Measurements from ENCODE around the gene OXSR1. TPM values are rescaled to one million over a fixed set of nuclear protein-coding genes. Genes with fewer than 3 reads are reported as not detected.

The OXSR1 gene
- total RNA-seq, 1 experiment from 2014 or later: 35.1 TPM

GRCh38 chr3:38171622-38172021, 6.3 kb downstream of the OXSR1 start:
- Histone ChIP-seq H4K20me1 (ENCODE audit: insufficient read depth) (peaks cover 4% of the 10 kb centered on the region), H3K79me2 (ENCODE audit: insufficient read depth, low read length) (peaks cover 100% of the 10 kb centered on the region), H3K9ac (ENCODE audit: low read length) (no peak overlapping the region), H3K9me3 (ENCODE audit: control insufficient read depth in 1 of 2, insufficient read depth in 1 of 2, low read depth in 1 of 2, low read length in 2 of 2) (no peaks in the 10 kb centered on the region), H3K9me2 (ENCODE audit: insufficient read depth) (no peaks in the 10 kb centered on the region), H3K27ac (ENCODE audit: low read depth, low read length) (no peak overlapping the region), H3K4me3 (replicated peaks in 1 of 2; ENCODE audit: low read depth in 1 of 2, low read length in 2 of 2) (no peak overlapping the region), H3K27me3 (ENCODE audit: insufficient read depth, low read length) (no peaks in the 10 kb centered on the region), H3K36me3 (ENCODE audit: control insufficient read depth in 1 of 2, insufficient read depth in 2 of 2, low read length in 2 of 2) (no peaks in the 10 kb centered on the region), H2AFZ (ENCODE audit: low read depth, low read length, poor library complexity, severe bottlenecking) (no peak overlapping the region), H3K4me2 (ENCODE audit: low read length) (no peak overlapping the region), H3K4me1 (ENCODE audit: control insufficient read depth in 1 of 2, insufficient read depth in 2 of 2, low read length in 2 of 2) (peaks cover 0 to 38% of the 10 kb centered on the region in 2 experiments; a peak in 2 of 4 replicates)
- DNase-seq (ENCODE audit: low read depth, low spot score) (no peak), ATAC-seq (no peak)
- no TSS peak for BruUV-seq (replicated peaks)
- CTCF ChIA-PET: no interaction called here
- TF ChIP-seq REST (IDR thresholded peaks at IDR 0.05; ENCODE audit: low read depth): no peak
- intact Hi-C loops (cut with micrococcal nuclease): no loop called here
- RAD21 ChIA-PET (ENCODE audit: low non-redundant PET in 1 of 2, low total read pairs in 2 of 2, uncharacterized antibody in 2 of 2, unreplicated experiment in 2 of 2): no interaction called here
- POLR2A ChIA-PET: no interaction called here

GRCh38 chr3:38173834-38174418, 8.6 kb downstream of the OXSR1 start:
- TF ChIP-seq SP1 (IDR thresholded peaks at IDR 0.05; ENCODE audit: low read depth) (no peak), TCF7L2 (IDR thresholded peaks at IDR 0.05; ENCODE audit: borderline replicate concordance, extremely low read depth, insufficient read depth, insufficient read length) (no peak), SIN3A (IDR thresholded peaks at IDR 0.05; ENCODE audit: low read depth) (no peak)
- CTCF ChIA-PET: no interaction called here
- no peak overlapping the region for H3K27ac ChIP-seq (ENCODE audit: low read depth, low read length)

More at GRCh38 chr3:38173834-38174418, 8.6 kb downstream of the OXSR1 start:
- Histone ChIP-seq H4K20me1 (ENCODE audit: insufficient read depth) (no peaks in the 10 kb centered on the region; the same call in 1 of the 2 replicates), H2AFZ (ENCODE audit: low read depth, low read length, poor library complexity, severe bottlenecking) (no peak overlapping the region), H3K4me1 (ENCODE audit: control insufficient read depth in 1 of 2, insufficient read depth in 2 of 2, low read length in 2 of 2) (peaks cover 0 to 15% of the 10 kb centered on the region in 2 experiments; a peak in 2 of 4 replicates), H3K36me3 (ENCODE audit: control insufficient read depth in 1 of 2, insufficient read depth in 2 of 2, low read length in 2 of 2) (no peaks in the 10 kb centered on the region), H3K4me2 (ENCODE audit: low read length) (no peak overlapping the region), H3K9me2 (ENCODE audit: insufficient read depth) (no peaks in the 10 kb centered on the region), H3K27me3 (ENCODE audit: insufficient read depth, low read length) (no peaks in the 10 kb centered on the region), H3K4me3 (replicated peaks in 1 of 2; ENCODE audit: low read depth in 1 of 2, low read length in 2 of 2) (no peak overlapping the region), H3K9me3 (ENCODE audit: control insufficient read depth in 1 of 2, insufficient read depth in 1 of 2, low read depth in 1 of 2, low read length in 2 of 2) (no peaks in the 10 kb centered on the region), H3K9ac (ENCODE audit: low read length) (no peak overlapping the region), H3K79me2 (ENCODE audit: insufficient read depth, low read length) (peaks cover 97% of the 10 kb centered on the region)
- no peak for ATAC-seq
- BruUV-seq (replicated peaks): no TSS peak
- RAD21 ChIA-PET (ENCODE audit: low non-redundant PET in 1 of 2, low total read pairs in 2 of 2, uncharacterized antibody in 2 of 2, unreplicated experiment in 2 of 2): no interaction called here
- DNase-seq (ENCODE audit: low read depth, low spot score): no peak
- intact Hi-C loops (cut with micrococcal nuclease): no loop called here
- POLR2A ChIA-PET: no interaction called here

All from HCT116 (cell line).